ENCODE results near the gene SYNE2. TPM values are rescaled to one million over a fixed set of nuclear protein-coding genes. Genes with fewer than 3 reads are reported as not detected.

The SYNE2 gene
- total and polyA plus RNA-seq, 2 donors (not counting 1 experiment from before 2014, with no cell fraction given) = 3.1 to 15.4 TPM

DNA sequence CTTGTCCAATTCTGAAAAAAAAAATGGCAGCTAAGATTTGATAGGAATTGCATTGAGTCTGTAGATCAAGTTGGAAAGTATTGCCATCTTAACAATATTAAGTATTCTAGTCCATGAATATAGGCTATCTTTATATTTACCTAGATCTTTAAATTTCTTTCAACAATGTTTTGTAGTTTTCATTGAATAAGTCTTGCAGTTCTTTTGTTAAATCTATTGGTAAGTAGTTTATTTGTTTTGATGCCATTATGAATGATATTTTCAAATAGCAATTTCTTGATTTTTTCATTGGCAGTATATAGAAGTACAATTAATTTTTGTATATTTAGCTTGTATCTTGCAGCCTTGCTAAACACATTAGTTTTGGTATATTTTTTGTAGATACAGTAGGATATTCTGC, 71.6 kb downstream of the SYNE2 start:
- TF ChIP-seq, protein P1, sequence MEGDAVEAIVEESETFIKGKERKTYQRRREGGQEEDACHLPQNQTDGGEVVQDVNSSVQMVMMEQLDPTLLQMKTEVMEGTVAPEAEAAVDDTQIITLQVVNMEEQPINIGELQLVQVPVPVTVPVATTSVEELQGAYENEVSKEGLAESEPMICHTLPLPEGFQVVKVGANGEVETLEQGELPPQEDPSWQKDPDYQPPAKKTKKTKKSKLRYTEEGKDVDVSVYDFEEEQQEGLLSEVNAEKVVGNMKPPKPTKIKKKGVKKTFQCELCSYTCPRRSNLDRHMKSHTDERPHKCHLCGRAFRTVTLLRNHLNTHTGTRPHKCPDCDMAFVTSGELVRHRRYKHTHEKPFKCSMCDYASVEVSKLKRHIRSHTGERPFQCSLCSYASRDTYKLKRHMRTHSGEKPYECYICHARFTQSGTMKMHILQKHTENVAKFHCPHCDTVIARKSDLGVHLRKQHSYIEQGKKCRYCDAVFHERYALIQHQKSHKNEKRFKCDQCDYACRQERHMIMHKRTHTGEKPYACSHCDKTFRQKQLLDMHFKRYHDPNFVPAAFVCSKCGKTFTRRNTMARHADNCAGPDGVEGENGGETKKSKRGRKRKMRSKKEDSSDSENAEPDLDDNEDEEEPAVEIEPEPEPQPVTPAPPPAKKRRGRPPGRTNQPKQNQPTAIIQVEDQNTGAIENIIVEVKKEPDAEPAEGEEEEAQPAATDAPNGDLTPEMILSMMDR (conservative IDR thresholded peaks at IDR 0.05 in 1 of 2, IDR thresholded peaks at IDR 0.05 in 1 of 2; ENCODE audit: low read depth in 1 of 2, low read length in 2 of 2) = no peak
- no peak for TF ChIP-seq EZH2 (IDR thresholded peaks at IDR 0.05; ENCODE audit: low read length, missing control alignments)
- H3K9ac ChIP-seq (ENCODE audit: insufficient read depth, low read length) = no peak overlapping the region
- H2AFZ ChIP-seq (ENCODE audit: low read length) = no peak overlapping the region
- no peaks in the 10 kb centered on the region for H4K20me1 ChIP-seq (ENCODE audit: control insufficient read depth, extremely low read depth, insufficient read depth, low read length)
- H3K4me3 ChIP-seq (replicated peaks in 1 of 4; ENCODE audit: control extremely low read depth in 1 of 4, insufficient read depth in 1 of 4, low read depth in 3 of 4, low read length in 4 of 4) = no peak overlapping the region
- H3K4me1 ChIP-seq (ENCODE audit: control insufficient read depth, extremely low read depth, insufficient read depth, low read length) = no peaks in the 10 kb centered on the region
- H3K9me3 ChIP-seq (ENCODE audit: control insufficient read depth, insufficient read depth, low read depth, low read length) = no peaks in the 10 kb centered on the region
- no peaks in the 10 kb centered on the region for H3K79me2 ChIP-seq (ENCODE audit: control insufficient read depth, insufficient read depth, low read length)
- no peaks in the 10 kb centered on the region for H3K27me3 ChIP-seq (ENCODE audit: control insufficient read depth, insufficient read depth, low read length)
- no peaks in the 10 kb centered on the region for H3K36me3 ChIP-seq (ENCODE audit: control insufficient read depth, insufficient read depth, low read length)
- no peak for DNase-seq (ENCODE audit: low read depth in 2 of 2)
- H3K4me2 ChIP-seq (ENCODE audit: extremely low read depth, insufficient read depth, low read length) = no peak overlapping the region
- H3K27ac ChIP-seq (ENCODE audit: insufficient read depth, low read length) = no peak overlapping the region

DNA sequence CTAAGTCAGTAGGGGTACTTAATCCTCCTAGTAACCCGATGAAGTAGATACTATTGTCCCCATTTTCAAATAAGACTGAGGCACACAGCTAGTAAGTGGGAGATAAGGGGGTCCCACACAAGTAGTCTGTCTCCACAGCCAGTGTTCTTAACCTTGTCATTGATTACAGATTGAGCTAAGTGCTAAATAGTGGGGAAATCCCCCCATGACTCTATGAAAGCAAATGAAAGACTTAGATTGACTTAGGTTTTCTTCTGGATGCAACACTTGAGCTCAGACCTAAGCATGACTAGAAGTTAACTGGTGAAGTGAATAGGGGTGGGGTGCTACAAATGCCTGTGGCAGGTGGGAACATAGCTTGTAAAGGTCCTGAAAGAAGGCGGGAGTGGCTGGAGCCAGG, 73.8 kb downstream of the SYNE2 start:
- no peak overlapping the region for H3K4me3 ChIP-seq (replicated peaks in 1 of 4; ENCODE audit: control extremely low read depth in 1 of 4, insufficient read depth in 1 of 4, low read depth in 3 of 4, low read length in 4 of 4)
- H3K36me3 ChIP-seq (ENCODE audit: control insufficient read depth, insufficient read depth, low read length) = no peaks in the 10 kb centered on the region
- no peak overlapping the region for H3K27ac ChIP-seq (ENCODE audit: insufficient read depth, low read length)
- no peaks in the 10 kb centered on the region for H3K79me2 ChIP-seq (ENCODE audit: control insufficient read depth, insufficient read depth, low read length)
- no peak overlapping the region for H3K4me2 ChIP-seq (ENCODE audit: extremely low read depth, insufficient read depth, low read length)
- no peak for TF ChIP-seq EZH2 (IDR thresholded peaks at IDR 0.05; ENCODE audit: low read length, missing control alignments)
- TF ChIP-seq, protein P1 (conservative IDR thresholded peaks at IDR 0.05 in 1 of 2, IDR thresholded peaks at IDR 0.05 in 1 of 2; ENCODE audit: low read depth in 1 of 2, low read length in 2 of 2) = no peak
- H4K20me1 ChIP-seq (ENCODE audit: control insufficient read depth, extremely low read depth, insufficient read depth, low read length) = no peaks in the 10 kb centered on the region
- H3K9me3 ChIP-seq (ENCODE audit: control insufficient read depth, insufficient read depth, low read depth, low read length) = no peaks in the 10 kb centered on the region
- H2AFZ ChIP-seq (ENCODE audit: low read length) = no peak overlapping the region
- no peaks in the 10 kb centered on the region for H3K4me1 ChIP-seq (ENCODE audit: control insufficient read depth, extremely low read depth, insufficient read depth, low read length)
- no peak for DNase-seq (ENCODE audit: low read depth in 2 of 2)
- H3K9ac ChIP-seq (ENCODE audit: insufficient read depth, low read length) = no peak overlapping the region
- H3K27me3 ChIP-seq (ENCODE audit: control insufficient read depth, insufficient read depth, low read length) = no peaks in the 10 kb centered on the region

DNA sequence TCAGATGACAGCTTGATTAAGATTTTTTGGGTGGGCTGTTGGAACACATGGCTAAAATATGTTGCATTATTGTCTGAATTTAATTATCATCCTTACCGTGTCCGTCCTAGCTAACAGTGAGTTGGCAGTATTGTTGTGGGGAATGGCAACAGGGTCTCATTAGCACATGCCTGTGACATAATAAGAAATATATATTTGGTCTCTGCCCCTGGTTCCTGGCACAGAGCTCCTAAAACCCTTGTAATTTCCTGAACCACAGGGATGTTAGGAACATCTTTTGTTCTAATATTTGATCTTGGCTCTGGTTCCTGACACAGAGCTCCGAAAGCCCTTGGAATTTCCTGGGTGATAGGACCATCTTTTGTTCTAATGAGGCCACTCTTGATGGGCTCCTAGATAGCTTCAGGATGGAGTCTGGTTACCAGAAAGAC, 76.0 kb downstream of the SYNE2 start:
- no peak overlapping the region for H3K4me3 ChIP-seq (replicated peaks in 1 of 4; ENCODE audit: control extremely low read depth in 1 of 4, insufficient read depth in 1 of 4, low read depth in 3 of 4, low read length in 4 of 4)
- H3K79me2 ChIP-seq (ENCODE audit: control insufficient read depth, insufficient read depth, low read length) = no peaks in the 10 kb centered on the region
- no peak overlapping the region for H3K9ac ChIP-seq (ENCODE audit: insufficient read depth, low read length)
- H2AFZ ChIP-seq (ENCODE audit: low read length) = no peak overlapping the region
- H4K20me1 ChIP-seq (ENCODE audit: control insufficient read depth, extremely low read depth, insufficient read depth, low read length) = no peaks in the 10 kb centered on the region
- H3K4me1 ChIP-seq (ENCODE audit: control insufficient read depth, extremely low read depth, insufficient read depth, low read length) = no peaks in the 10 kb centered on the region
- no peak for TF ChIP-seq EZH2 (IDR thresholded peaks at IDR 0.05; ENCODE audit: low read length, missing control alignments)
- TF ChIP-seq, protein P1 (conservative IDR thresholded peaks at IDR 0.05 in 1 of 2, IDR thresholded peaks at IDR 0.05 in 1 of 2; ENCODE audit: low read depth in 1 of 2, low read length in 2 of 2) = no peak
- H3K4me2 ChIP-seq (ENCODE audit: extremely low read depth, insufficient read depth, low read length) = no peak overlapping the region
- peak in 1 of 2 donors; percentile 12 for DNase-seq (ENCODE audit: low read depth in 2 of 2)
- H3K36me3 ChIP-seq (ENCODE audit: control insufficient read depth, insufficient read depth, low read length) = no peaks in the 10 kb centered on the region
- no peaks in the 10 kb centered on the region for H3K27me3 ChIP-seq (ENCODE audit: control insufficient read depth, insufficient read depth, low read length)
- no peaks in the 10 kb centered on the region for H3K9me3 ChIP-seq (ENCODE audit: control insufficient read depth, insufficient read depth, low read depth, low read length)
- no peak overlapping the region for H3K27ac ChIP-seq (ENCODE audit: insufficient read depth, low read length)

Measured in fibroblast of lung (primary cell).